Panc1 (cell line): ENCODE results near the gene LGALS4. TPM values are rescaled to one million over a fixed set of nuclear protein-coding genes. Genes with fewer than 3 reads are reported as not detected.

ENCODE experiments used
- ATAC-seq: fragments of 200-7000 bp; cut with Tn5 transposase; 2 replicates; pipeline ENCODE4 v1.9.1; 2020; ENCODE audit warnings: mild to moderate bottlenecking, moderate library complexity
- BruUV-seq: library from RNA; stranded (reverse); fragments of 400-500 nt; replicated peaks from 2 replicates; lab custom pipeline; 2021; lab: Mats Ljungman, UMichigan
- CTCF ChIA-PET: fragments of 300-600 bp; sonication (Branson Sonifier 250); formaldehyde crosslinking; loops from one replicate; lab custom pipeline; 2022; ENCODE audit warnings: antibody characterized with exemption; lab: Charles Lee
- POLR2A ChIA-PET: fragments of 300-600 bp; sonication (Branson Sonifier 250); formaldehyde crosslinking; loops from one replicate; lab custom pipeline; 2022; ENCODE audit warnings: antibody characterized with exemption; lab: Charles Lee
- DNase-seq: peaks from one replicate; pipeline ENCODE4 v3.0.0-alpha.2; 2010; ENCODE audit warnings: low read depth, low spot score
- H3K27ac ChIP-seq: 2 replicates; pipeline ENCODE4 v1.5.1; 2011; ENCODE audit warnings: mild to moderate bottlenecking, low read length, inconsistent platforms
- H3K27me3 ChIP-seq: fragments of 200-500 bp; sonication (Bioruptor generic); 2 replicates; pipeline ENCODE4 v1.6.0; 2014; ENCODE audit warnings: low read length, inconsistent platforms; ENCODE audit not compliant: control insufficient read depth, insufficient read depth
- H3K36me3 ChIP-seq: fragments of 200-500 bp; sonication (Bioruptor generic); 2 replicates; pipeline ENCODE4 v1.5.1; 2014; ENCODE audit warnings: inconsistent platforms, mild to moderate bottlenecking, low read length, moderate library complexity; ENCODE audit not compliant: control insufficient read depth, insufficient read depth
- H3K4me1 ChIP-seq: 2 replicates; pipeline ENCODE4 v1.5.1; 2011; ENCODE audit warnings: inconsistent platforms, mild to moderate bottlenecking, low read length, moderate library complexity; ENCODE audit not compliant: control insufficient read depth, insufficient read depth
- H3K4me3 ChIP-seq, 2 experiments: 2 replicates each; pipeline ENCODE4 v1.5.1; 2011 to 2012; ENCODE audit warnings: low read depth in 2 of 2, low read length in 2 of 2, mild to moderate bottlenecking in 2 of 2, inconsistent platforms in 1 of 2, moderate library complexity in 1 of 2
- H3K9me3 ChIP-seq: fragments of 200-500 bp; sonication (Bioruptor generic); 2 replicates; pipeline ENCODE4 v1.5.1; 2014; ENCODE audit warnings: low read depth, mild to moderate bottlenecking, inconsistent platforms, low read length, moderate library complexity; ENCODE audit not compliant: control insufficient read depth, insufficient read depth
- CTCF ChIP-seq: fragments of 450-650 bp; IDR thresholded peaks from 2 replicates; pipeline ENCODE4 v1.5.1; 2017; ENCODE audit warnings: mild to moderate bottlenecking
- POLR2AphosphoS5 ChIP-seq: IDR thresholded peaks from 2 replicates; pipeline ENCODE4 v1.6.1; 2012; ENCODE audit warnings: mild to moderate bottlenecking, low read depth, low read length, moderate library complexity
- REST ChIP-seq, 2 experiments: IDR thresholded peaks; 2 replicates each; pipeline ENCODE4 v1.6.1; 2011 to 2012; ENCODE audit warnings: low read depth in 2 of 2, control low read depth in 1 of 2, low read length in 1 of 2, mild to moderate bottlenecking in 1 of 2, moderate library complexity in 1 of 2; ENCODE audit not compliant: insufficient read depth in 1 of 2
- SIN3A ChIP-seq: IDR thresholded peaks from 2 replicates; pipeline ENCODE4 v1.6.1; 2012; ENCODE audit warnings: low read depth, mild to moderate bottlenecking, low read length, moderate library complexity, borderline replicate concordance; ENCODE audit not compliant: insufficient read depth
- TCF7L2 ChIP-seq: IDR thresholded peaks from 2 replicates; pipeline ENCODE4 v1.6.1; 2011; ENCODE audit warnings: mild to moderate bottlenecking, low read depth, low read length, inconsistent platforms
- in situ Hi-C: cut with HindIII; loops from 2 replicates; pipeline ENCODE4 v1.10.0; 2016; ENCODE audit warnings: low sequenced_read_pairs, low pct_unique_long_range_greater_than_20kb
- intact Hi-C: fragments of 100-400 bp; cut with micrococcal nuclease; formaldehyde crosslinking; loops from one replicate; pipeline ENCODE4 v1.10.0; 2022; ENCODE audit not compliant: unreplicated experiment
- total RNA-seq: library from RNA; stranded (reverse); gene quantifications from one replicate; pipeline ENCODE4 v1.2.1, GENCODE V29; 2021; ENCODE audit not compliant: unreplicated experiment

Gene LGALS4
- total RNA-seq, 1 experiment from 2014 or later = 3.9 TPM

- POLR2A ChIA-PET = interaction anchor here (0.6 to 1.6 kb wide), 10 partner anchors 9 to 111 kb away, joined by 3 to 11 read pairs (median 6); no protein-coding TSS in a partner anchor
- no TSS peak for BruUV-seq
Observed at GRCh38 chr19:38844093-38844686, 31.4 kb upstream of the LGALS4 start.

More at GRCh38 chr19:38844093-38844686, 31.4 kb upstream of the LGALS4 start:
- no peaks in the 10 kb centered on the region for H3K27me3 ChIP-seq
- CTCF ChIA-PET = no interaction called here
- no peaks in the 10 kb centered on the region for H3K9me3 ChIP-seq
- no peak overlapping the region for H3K4me3 ChIP-seq
- in situ Hi-C loops = loop anchor here (10.0 kb wide), 1 partner anchor 91 kb away; the partner anchor contains the start of genes MRPS12 and SARS2
- peaks cover 85% of the 10 kb centered on the region for H3K36me3 ChIP-seq
- H3K4me1 ChIP-seq = peaks cover 81% of the 10 kb centered on the region
- ATAC-seq (no peak), DNase-seq (no peak)
- peak overlapping the region; percentile 10 for H3K27ac ChIP-seq
- intact Hi-C loops = no loop called here
- TF ChIP-seq SIN3A (no peak), POLR2AphosphoS5 (no peak), TCF7L2 (no peak), REST (IDR thresholded peaks at IDR 0.05; ENCODE audit: insufficient read depth in 1 of 2, low read depth in 2 of 2, low read length in 1 of 2) (no peak), CTCF (no peak)
